H9 (cell line): Measurements from ENCODE around the gene ZNF160. TPM values are rescaled to one million over a fixed set of nuclear protein-coding genes. Genes with fewer than 3 reads are reported as not detected.
"Not testable (repeated sequence)": the region's sequence is repeated elsewhere in the genome, so short reads cannot be mapped to it uniquely, and the experiment has no call there.

Experiments used
- DNase-seq: peaks from one replicate; pipeline ENCODE4 v3.0.0-alpha.2; 2017
- H2AFZ ChIP-seq: one replicate; pipeline ENCODE4 v1.6.1; 2013; ENCODE audit warnings: mild to moderate bottlenecking, low read length, control low read depth, moderate library complexity
- H2AK5ac ChIP-seq: 2 replicates; pipeline ENCODE4 v1.6.1; 2013; ENCODE audit warnings: low read length, control low read depth, mixed read lengths; ENCODE audit not compliant: insufficient read length
- H2BK120ac ChIP-seq: one replicate; pipeline ENCODE4 v1.6.1; 2013; ENCODE audit warnings: low read depth, mild to moderate bottlenecking, low read length, control low read depth, inconsistent platforms; ENCODE audit not compliant: poor library complexity, severe bottlenecking
- H2BK12ac ChIP-seq: 2 replicates; pipeline ENCODE4 v1.6.1; 2013; ENCODE audit warnings: low read length, control low read depth, mixed read lengths, low read depth; ENCODE audit not compliant: insufficient read length
- H2BK15ac ChIP-seq: 2 replicates; pipeline ENCODE4 v1.6.1; 2013; ENCODE audit warnings: low read depth, low read length, control low read depth
- H2BK20ac ChIP-seq: one replicate; pipeline ENCODE4 v1.6.1; 2013; ENCODE audit warnings: low read depth, mild to moderate bottlenecking, low read length, control low read depth, inconsistent platforms; ENCODE audit not compliant: poor library complexity, severe bottlenecking
- H2BK5ac ChIP-seq: 2 replicates; pipeline ENCODE4 v1.6.1; 2013; ENCODE audit warnings: low read length, control low read depth, mixed read lengths; ENCODE audit not compliant: insufficient read length
- H3K14ac ChIP-seq: 2 replicates; pipeline ENCODE4 v1.6.1; 2013; ENCODE audit warnings: low read length, control low read depth; ENCODE audit not compliant: insufficient read depth
- H3K18ac ChIP-seq: 2 replicates; pipeline ENCODE4 v1.6.1; 2013; ENCODE audit warnings: low read depth, mild to moderate bottlenecking, mixed read lengths, low read length, control low read depth; ENCODE audit not compliant: insufficient read length
- H3K23ac ChIP-seq: 2 replicates; pipeline ENCODE4 v1.6.1; 2013; ENCODE audit warnings: low read length, control low read depth, mixed read lengths, low read depth; ENCODE audit not compliant: insufficient read length
- H3K23me2 ChIP-seq: 2 replicates; pipeline ENCODE4 v1.6.1; 2013; ENCODE audit warnings: low read depth, mild to moderate bottlenecking, mixed read lengths, low read length, control low read depth; ENCODE audit not compliant: insufficient read length, poor library complexity, severe bottlenecking
- H3K27ac ChIP-seq: 2 replicates; pipeline ENCODE4 v1.5.1; 2013; ENCODE audit warnings: low read length, control low read depth, mixed read lengths, low read depth; ENCODE audit not compliant: insufficient read length
- H3K27me3 ChIP-seq: 2 replicates; pipeline ENCODE4 v1.6.1; 2013; ENCODE audit warnings: low read length, control low read depth, inconsistent platforms; ENCODE audit not compliant: insufficient read depth
- H3K4ac ChIP-seq: 2 replicates; pipeline ENCODE4 v1.6.1; 2013; ENCODE audit warnings: low read depth, mild to moderate bottlenecking, control low read depth, inconsistent platforms, low read length, moderate library complexity
- H3K4me1 ChIP-seq: 2 replicates; pipeline ENCODE4 v1.6.1; 2013; ENCODE audit warnings: low read length, control low read depth, inconsistent platforms; ENCODE audit not compliant: insufficient read depth
- H3K4me2 ChIP-seq: 2 replicates; pipeline ENCODE4 v1.6.1; 2013; ENCODE audit warnings: low read length, control low read depth, mixed read lengths; ENCODE audit not compliant: insufficient read length, insufficient read depth
- H3K56ac ChIP-seq: 2 replicates; pipeline ENCODE4 v1.6.1; 2013; ENCODE audit warnings: low read depth, mild to moderate bottlenecking, mixed read lengths, low read length, control low read depth; ENCODE audit not compliant: insufficient read length
- H3K79me1 ChIP-seq: 2 replicates; pipeline ENCODE4 v1.6.1; 2013; ENCODE audit warnings: low read depth, mild to moderate bottlenecking, moderate library complexity, low read length, control low read depth, inconsistent platforms; ENCODE audit not compliant: insufficient read depth, poor library complexity, severe bottlenecking
- H3K79me2 ChIP-seq: 2 replicates; pipeline ENCODE4 v1.6.1; 2013; ENCODE audit warnings: low read length, control low read depth, inconsistent platforms; ENCODE audit not compliant: insufficient read depth
- H3K9ac ChIP-seq: 2 replicates; pipeline ENCODE4 v1.6.1; 2013; ENCODE audit warnings: low read length, control low read depth, mixed read lengths; ENCODE audit not compliant: insufficient read length; ENCODE audit errors: extremely low read depth
- H3K9me3 ChIP-seq: one replicate; pipeline ENCODE4 v1.6.1; 2013; ENCODE audit warnings: low read depth, low read length, inconsistent platforms; ENCODE audit not compliant: control insufficient read depth
- H3T11ph ChIP-seq: one replicate; pipeline ENCODE4 v1.6.1; 2013; ENCODE audit warnings: mild to moderate bottlenecking, low read length, control low read depth, inconsistent platforms
- H4K20me1 ChIP-seq: one replicate; pipeline ENCODE4 v1.6.1; 2013; ENCODE audit not compliant: control insufficient read depth, insufficient read length, insufficient read depth
- H4K5ac ChIP-seq: 2 replicates; pipeline ENCODE4 v1.6.1; 2013; ENCODE audit warnings: low read depth, mild to moderate bottlenecking, mixed read lengths, low read length, control low read depth; ENCODE audit not compliant: insufficient read length
- H4K8ac ChIP-seq: replicated peaks from 2 replicates; pipeline ENCODE4 v1.6.1; 2013; ENCODE audit warnings: low read length, control low read depth, mixed read lengths, low read depth; ENCODE audit not compliant: insufficient read length
- H4K91ac ChIP-seq: 2 replicates; pipeline ENCODE4 v1.6.1; 2013; ENCODE audit warnings: low read depth, mild to moderate bottlenecking, moderate library complexity, mixed read lengths, low read length, control low read depth; ENCODE audit not compliant: insufficient read length
- H3K27ac Mint-ChIP-seq, 3 experiments: 2 replicates in 2 of 3; 3 replicates in 1 of 3; pipeline ENCODE4 v1.8.0; 2020 to 2021; ENCODE audit warnings: mixed read lengths in 3 of 3, mild to moderate bottlenecking in 1 of 3, moderate library complexity in 1 of 3
- H3K27me3 Mint-ChIP-seq: 2 replicates; pipeline ENCODE4 v1.8.0; 2021; ENCODE audit warnings: low read depth, mild to moderate bottlenecking, moderate library complexity, mixed read lengths
- H3K36me3 Mint-ChIP-seq, 3 experiments: 2 replicates in 2 of 3; 3 replicates in 1 of 3; pipeline ENCODE4 v1.8.0; 2020 to 2021; ENCODE audit warnings: low read depth in 3 of 3, mixed read lengths in 3 of 3; ENCODE audit not compliant: insufficient read depth in 1 of 3
- H3K4me1 Mint-ChIP-seq, 2 experiments: 2 replicates each; pipeline ENCODE4 v1.8.0; 2020; ENCODE audit warnings: mixed read lengths in 2 of 2
- H3K4me3 Mint-ChIP-seq, 2 experiments: 2 replicates in 1 of 2; 3 replicates in 1 of 2; pipeline ENCODE4 v1.8.0; 2020 to 2021; ENCODE audit warnings: mild to moderate bottlenecking in 2 of 2, mixed read lengths in 2 of 2, moderate library complexity in 1 of 2
- H3K9me3 Mint-ChIP-seq, 2 experiments: 2 replicates in 1 of 2; 3 replicates in 1 of 2; pipeline ENCODE4 v1.8.0; 2020; ENCODE audit warnings: mild to moderate bottlenecking in 2 of 2, mixed read lengths in 2 of 2, moderate library complexity in 1 of 2
- WGBS: extraction: QIAGEN DNeasy Blood & Tissue Kit; methylation state at CpG from one replicate; pipeline ENCODE4 v1.1.7; 2013; ENCODE audit warnings: missing lambda C conversion rate, low lambda C conversion rate, mixed read lengths; ENCODE audit not compliant: insufficient read length; ENCODE audit errors: extremely low coverage; 5-methylcytosine and 5-hydroxymethylcytosine counted together
- total RNA-seq: library from RNA; stranded (reverse); gene quantifications from 2 replicates; pipeline ENCODE4 v1.2.1, GENCODE V29; 2021
- TF ChIP-seq, protein P1 (sequence below): fragments of 200-600 bp; sonication (generic); conservative IDR thresholded peaks from 3 replicates; pipeline ENCODE4 v1.8.0; 2021; ENCODE audit warnings: antibody characterized with exemption, mild to moderate bottlenecking

The ZNF160 gene
- total RNA-seq, 1 experiment from 2014 or later: 31.1 TPM

DNA sequence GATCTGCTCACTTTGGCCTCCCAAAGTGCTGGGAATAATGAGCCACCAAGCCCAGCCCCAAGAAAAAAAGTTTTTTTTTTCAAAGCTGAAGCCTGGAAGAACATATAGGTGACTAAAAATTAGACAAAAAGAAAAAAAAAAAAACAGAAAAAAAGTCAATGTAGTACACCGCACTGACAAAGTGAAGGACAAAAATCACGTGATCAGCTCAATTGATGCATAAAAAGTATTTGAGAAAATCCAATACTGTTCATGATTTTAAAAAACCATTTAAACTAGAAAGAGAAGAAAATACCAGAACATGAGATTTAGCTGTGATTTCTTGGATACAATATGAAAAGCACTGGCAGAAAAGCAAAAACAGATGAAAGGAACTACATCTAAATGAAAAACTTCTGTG, 69.2 kb downstream of the ZNF160 start:
- Mint-ChIP-seq H3K27ac (no peak overlapping the region), H3K27me3 (peaks cover 13% of the 10 kb centered on the region), H3K4me3 (no peak overlapping the region), H3K36me3 (no peaks in the 10 kb centered on the region), H3K4me1 (peaks cover 6 to 11% of the 10 kb centered on the region in 2 experiments), H3K9me3 (peaks cover 0 to 3% of the 10 kb centered on the region in 2 experiments; a peak in 3 of 5 replicates)
- H3K18ac ChIP-seq: no peak overlapping the region
- H2AFZ ChIP-seq: no peak overlapping the region
- TF ChIP-seq, protein P1, sequence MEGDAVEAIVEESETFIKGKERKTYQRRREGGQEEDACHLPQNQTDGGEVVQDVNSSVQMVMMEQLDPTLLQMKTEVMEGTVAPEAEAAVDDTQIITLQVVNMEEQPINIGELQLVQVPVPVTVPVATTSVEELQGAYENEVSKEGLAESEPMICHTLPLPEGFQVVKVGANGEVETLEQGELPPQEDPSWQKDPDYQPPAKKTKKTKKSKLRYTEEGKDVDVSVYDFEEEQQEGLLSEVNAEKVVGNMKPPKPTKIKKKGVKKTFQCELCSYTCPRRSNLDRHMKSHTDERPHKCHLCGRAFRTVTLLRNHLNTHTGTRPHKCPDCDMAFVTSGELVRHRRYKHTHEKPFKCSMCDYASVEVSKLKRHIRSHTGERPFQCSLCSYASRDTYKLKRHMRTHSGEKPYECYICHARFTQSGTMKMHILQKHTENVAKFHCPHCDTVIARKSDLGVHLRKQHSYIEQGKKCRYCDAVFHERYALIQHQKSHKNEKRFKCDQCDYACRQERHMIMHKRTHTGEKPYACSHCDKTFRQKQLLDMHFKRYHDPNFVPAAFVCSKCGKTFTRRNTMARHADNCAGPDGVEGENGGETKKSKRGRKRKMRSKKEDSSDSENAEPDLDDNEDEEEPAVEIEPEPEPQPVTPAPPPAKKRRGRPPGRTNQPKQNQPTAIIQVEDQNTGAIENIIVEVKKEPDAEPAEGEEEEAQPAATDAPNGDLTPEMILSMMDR: no peak
- H2BK120ac ChIP-seq: no peak overlapping the region
- no peak overlapping the region for H4K5ac ChIP-seq
- no peak overlapping the region for H2BK15ac ChIP-seq
- H2BK20ac ChIP-seq: no peak overlapping the region
- H3K4ac ChIP-seq: no peak overlapping the region
- peaks cover 5% of the 10 kb centered on the region for H3K23me2 ChIP-seq
- no peak overlapping the region for H2AK5ac ChIP-seq
- H3T11ph ChIP-seq: no peak overlapping the region
- no peak overlapping the region for H2BK12ac ChIP-seq
- no peaks in the 10 kb centered on the region for H3K9me3 ChIP-seq
- no peaks in the 10 kb centered on the region for H3K79me2 ChIP-seq
- no peak overlapping the region for H3K14ac ChIP-seq
- no peak overlapping the region for H3K23ac ChIP-seq
- H3K79me1 ChIP-seq: no peaks in the 10 kb centered on the region
- H3K27ac ChIP-seq: no peak overlapping the region
- H3K4me2 ChIP-seq: no peak overlapping the region
- no peaks in the 10 kb centered on the region for H4K20me1 ChIP-seq
- no peaks in the 10 kb centered on the region for H3K27me3 ChIP-seq
- WGBS: no CpG with 5 or more reads among the region's 2 CpGs
- H3K4me1 ChIP-seq: no peaks in the 10 kb centered on the region
- no peak for DNase-seq
- H2BK5ac ChIP-seq: no peak overlapping the region
- H3K56ac ChIP-seq: no peak overlapping the region
- H3K9ac ChIP-seq: no peak overlapping the region
- H4K8ac ChIP-seq: no peak overlapping the region
- no peak overlapping the region for H4K91ac ChIP-seq

DNA sequence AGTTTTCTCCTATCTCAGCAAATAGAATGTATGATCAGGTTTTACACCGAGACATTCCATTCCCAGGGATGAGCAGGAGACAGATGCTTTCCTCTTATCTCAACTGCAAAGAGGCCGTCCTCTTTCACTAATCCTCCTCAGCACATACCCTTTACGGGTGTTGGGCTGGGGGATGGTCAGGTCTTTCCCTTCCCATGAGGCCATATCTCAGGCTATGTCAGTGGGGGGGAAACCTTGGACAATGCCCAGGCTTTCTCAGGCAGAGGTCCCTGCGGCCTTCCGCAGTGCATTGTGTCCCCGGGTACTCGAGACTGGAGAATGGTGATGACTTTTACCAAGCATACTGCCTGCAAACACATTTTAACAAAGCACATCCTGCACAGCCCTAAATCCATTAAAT, 74.9 kb downstream of the ZNF160 start:
- not testable (repeated sequence) for H3K4me3 Mint-ChIP-seq, DNase-seq, H4K5ac ChIP-seq, H2AK5ac ChIP-seq, H3K9ac ChIP-seq, H4K20me1 ChIP-seq, H3K27me3 Mint-ChIP-seq, H2BK12ac ChIP-seq, H3K9me3 ChIP-seq, H3K4ac ChIP-seq, H3K4me2 ChIP-seq, H3K9me3 Mint-ChIP-seq, H3K56ac ChIP-seq, H2BK5ac ChIP-seq, H4K91ac ChIP-seq, H3K79me2 ChIP-seq, H3K18ac ChIP-seq, H3K36me3 Mint-ChIP-seq, H2BK15ac ChIP-seq, H2AFZ ChIP-seq, H3K4me1 ChIP-seq, H2BK20ac ChIP-seq, H3K27me3 ChIP-seq, H3K27ac ChIP-seq, H3K79me1 ChIP-seq, H3K23me2 ChIP-seq, H3K23ac ChIP-seq, H2BK120ac ChIP-seq, H3K14ac ChIP-seq, H3T11ph ChIP-seq, H4K8ac ChIP-seq
- no CpG with 5 or more reads among the region's 7 CpGs for WGBS
- peak overlapping the region in 2 of 3 experiments; percentile 78 to 86; a peak in 4 of 7 replicates for H3K27ac Mint-ChIP-seq
- peaks cover 15 to 20% of the 10 kb centered on the region in 2 experiments for H3K4me1 Mint-ChIP-seq
